ENCODE data around the gene TRAPPC13.

- no peak for TF ChIP-seq CTCF (conservative IDR thresholded peaks at IDR 0.05; ENCODE audit: low read depth, low read length)
- no peak for TF ChIP-seq EZH2 (IDR thresholded peaks at IDR 0.05; ENCODE audit: borderline replicate concordance, low read depth, low read length, poor library complexity, severe bottlenecking)
Observed at GRCh38 chr5:65699338-65699737, 74.5 kb downstream of the TRAPPC13 start.
